ENCODE measurements around the gene LSM14B.

DNA sequence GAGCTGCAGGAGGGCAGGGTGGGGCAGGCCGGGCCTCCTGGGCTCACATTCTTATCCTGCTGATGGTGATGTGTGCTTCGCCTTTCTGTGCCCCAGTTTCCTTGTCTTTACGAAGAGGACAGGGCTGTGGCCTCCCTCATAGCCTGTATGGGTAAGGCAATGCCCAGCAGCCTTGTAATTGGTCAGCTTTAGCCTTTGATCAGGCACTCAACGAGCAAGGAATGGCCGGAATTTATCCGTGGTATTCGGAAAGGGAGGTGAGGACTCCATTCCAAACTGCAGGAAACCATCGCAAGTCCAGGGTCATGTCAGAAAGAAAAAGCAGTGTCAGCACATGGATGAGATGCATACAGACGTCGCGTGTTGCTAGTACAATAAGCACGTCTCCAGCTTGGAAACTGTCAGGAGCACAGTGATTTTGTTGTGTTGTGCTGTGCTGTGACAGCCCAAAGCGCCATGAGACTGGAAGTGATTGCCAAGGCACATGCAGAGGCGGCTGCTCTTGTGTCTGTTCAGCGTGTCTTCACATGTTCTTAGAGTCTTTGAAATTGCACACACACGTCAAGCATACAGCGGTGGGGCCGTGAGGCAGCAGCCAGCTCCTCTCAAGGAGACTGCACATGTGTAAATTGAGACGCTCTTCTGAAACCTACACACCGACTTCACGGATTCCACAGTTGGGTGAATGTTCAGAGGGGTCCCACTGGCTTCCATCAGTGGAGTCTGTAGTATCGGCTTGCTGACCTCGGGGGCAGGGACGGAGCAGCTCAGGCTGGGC, 27.4 kb downstream of the LSM14B start:
- TF ChIP-seq CBX3 (IDR thresholded peaks at IDR 0.05; ENCODE audit: low read depth) (no peak), POLR2A (IDR thresholded peaks at IDR 0.05; ENCODE audit: borderline replicate concordance, extremely low read depth, insufficient read depth, insufficient read length) (no peak), EGR1 (IDR thresholded peaks at IDR 0.05; ENCODE audit: low read depth) (no peak), TCF7L2 (IDR thresholded peaks at IDR 0.05; ENCODE audit: borderline replicate concordance, extremely low read depth, insufficient read depth, insufficient read length) (no peak), EZH2phosphoT487 (IDR thresholded peaks at IDR 0.05; ENCODE audit: borderline replicate concordance) (no peak), POLR2AphosphoS5 (IDR thresholded peaks at IDR 0.05; ENCODE audit: low read depth, low read length) (no peak), EZH2 (IDR thresholded peaks at IDR 0.05) (no peak), FOSL1 (IDR thresholded peaks at IDR 0.05; ENCODE audit: low read depth) (no peak), SIN3A (IDR thresholded peaks at IDR 0.05; ENCODE audit: low read depth) (no peak)
- TF ChIP-seq, protein P1, sequence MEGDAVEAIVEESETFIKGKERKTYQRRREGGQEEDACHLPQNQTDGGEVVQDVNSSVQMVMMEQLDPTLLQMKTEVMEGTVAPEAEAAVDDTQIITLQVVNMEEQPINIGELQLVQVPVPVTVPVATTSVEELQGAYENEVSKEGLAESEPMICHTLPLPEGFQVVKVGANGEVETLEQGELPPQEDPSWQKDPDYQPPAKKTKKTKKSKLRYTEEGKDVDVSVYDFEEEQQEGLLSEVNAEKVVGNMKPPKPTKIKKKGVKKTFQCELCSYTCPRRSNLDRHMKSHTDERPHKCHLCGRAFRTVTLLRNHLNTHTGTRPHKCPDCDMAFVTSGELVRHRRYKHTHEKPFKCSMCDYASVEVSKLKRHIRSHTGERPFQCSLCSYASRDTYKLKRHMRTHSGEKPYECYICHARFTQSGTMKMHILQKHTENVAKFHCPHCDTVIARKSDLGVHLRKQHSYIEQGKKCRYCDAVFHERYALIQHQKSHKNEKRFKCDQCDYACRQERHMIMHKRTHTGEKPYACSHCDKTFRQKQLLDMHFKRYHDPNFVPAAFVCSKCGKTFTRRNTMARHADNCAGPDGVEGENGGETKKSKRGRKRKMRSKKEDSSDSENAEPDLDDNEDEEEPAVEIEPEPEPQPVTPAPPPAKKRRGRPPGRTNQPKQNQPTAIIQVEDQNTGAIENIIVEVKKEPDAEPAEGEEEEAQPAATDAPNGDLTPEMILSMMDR (IDR thresholded peaks at IDR 0.05 in 2 of 3, conservative IDR thresholded peaks at IDR 0.05 in 1 of 3; ENCODE audit: borderline replicate concordance in 1 of 3, insufficient read depth in 1 of 3, low read depth in 2 of 3, low read length in 2 of 3), result no peak
- TF ChIP-seq, protein P2, sequence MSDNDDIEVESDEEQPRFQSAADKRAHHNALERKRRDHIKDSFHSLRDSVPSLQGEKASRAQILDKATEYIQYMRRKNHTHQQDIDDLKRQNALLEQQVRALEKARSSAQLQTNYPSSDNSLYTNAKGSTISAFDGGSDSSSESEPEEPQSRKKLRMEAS (IDR thresholded peaks at IDR 0.05), result no peak
- TF ChIP-seq, protein P3, sequence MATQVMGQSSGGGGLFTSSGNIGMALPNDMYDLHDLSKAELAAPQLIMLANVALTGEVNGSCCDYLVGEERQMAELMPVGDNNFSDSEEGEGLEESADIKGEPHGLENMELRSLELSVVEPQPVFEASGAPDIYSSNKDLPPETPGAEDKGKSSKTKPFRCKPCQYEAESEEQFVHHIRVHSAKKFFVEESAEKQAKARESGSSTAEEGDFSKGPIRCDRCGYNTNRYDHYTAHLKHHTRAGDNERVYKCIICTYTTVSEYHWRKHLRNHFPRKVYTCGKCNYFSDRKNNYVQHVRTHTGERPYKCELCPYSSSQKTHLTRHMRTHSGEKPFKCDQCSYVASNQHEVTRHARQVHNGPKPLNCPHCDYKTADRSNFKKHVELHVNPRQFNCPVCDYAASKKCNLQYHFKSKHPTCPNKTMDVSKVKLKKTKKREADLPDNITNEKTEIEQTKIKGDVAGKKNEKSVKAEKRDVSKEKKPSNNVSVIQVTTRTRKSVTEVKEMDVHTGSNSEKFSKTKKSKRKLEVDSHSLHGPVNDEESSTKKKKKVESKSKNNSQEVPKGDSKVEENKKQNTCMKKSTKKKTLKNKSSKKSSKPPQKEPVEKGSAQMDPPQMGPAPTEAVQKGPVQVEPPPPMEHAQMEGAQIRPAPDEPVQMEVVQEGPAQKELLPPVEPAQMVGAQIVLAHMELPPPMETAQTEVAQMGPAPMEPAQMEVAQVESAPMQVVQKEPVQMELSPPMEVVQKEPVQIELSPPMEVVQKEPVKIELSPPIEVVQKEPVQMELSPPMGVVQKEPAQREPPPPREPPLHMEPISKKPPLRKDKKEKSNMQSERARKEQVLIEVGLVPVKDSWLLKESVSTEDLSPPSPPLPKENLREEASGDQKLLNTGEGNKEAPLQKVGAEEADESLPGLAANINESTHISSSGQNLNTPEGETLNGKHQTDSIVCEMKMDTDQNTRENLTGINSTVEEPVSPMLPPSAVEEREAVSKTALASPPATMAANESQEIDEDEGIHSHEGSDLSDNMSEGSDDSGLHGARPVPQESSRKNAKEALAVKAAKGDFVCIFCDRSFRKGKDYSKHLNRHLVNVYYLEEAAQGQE (IDR thresholded peaks at IDR 0.05; ENCODE audit: low read depth), result no peak
- TF ChIP-seq, protein P4, sequence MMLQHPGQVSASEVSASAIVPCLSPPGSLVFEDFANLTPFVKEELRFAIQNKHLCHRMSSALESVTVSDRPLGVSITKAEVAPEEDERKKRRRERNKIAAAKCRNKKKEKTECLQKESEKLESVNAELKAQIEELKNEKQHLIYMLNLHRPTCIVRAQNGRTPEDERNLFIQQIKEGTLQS (IDR thresholded peaks at IDR 0.05), result no peak
